OCI-LY7 (cell line): Measurements from ENCODE around the gene NISCH. TPM values are rescaled to one million over a fixed set of nuclear protein-coding genes. Genes with fewer than 3 reads are reported as not detected.

Experiments
- BruUV-seq: library from RNA; stranded (reverse); fragments of 400-500 nt; replicated peaks from 2 replicates; lab custom pipeline; 2021; lab: Mats Ljungman, UMichigan
- CTCF ChIA-PET: fragments of 300-600 bp; sonication (Branson Sonifier 250); formaldehyde crosslinking; loops from one replicate; lab custom pipeline; 2022; ENCODE audit warnings: antibody characterized with exemption; ENCODE audit not compliant: unreplicated experiment; lab: Charles Lee
- POLR2A ChIA-PET: fragments of 300-600 bp; sonication (Branson Sonifier 250); formaldehyde crosslinking; loops from one replicate; lab custom pipeline; 2022; ENCODE audit warnings: antibody characterized with exemption; lab: Charles Lee
- DNase-seq: peaks from one replicate; pipeline ENCODE4 v3.0.0-alpha.2; 2015; ENCODE audit warnings: low spot score
- H2AFZ ChIP-seq: fragments of 200-600 bp; sonication (generic), shearing (Covaris generic); 2 replicates; pipeline ENCODE4 v1.6.1; 2014; ENCODE audit warnings: mild to moderate bottlenecking, antibody characterized with exemption, low read length, moderate library complexity
- H3K27ac ChIP-seq: fragments of 200-600 bp; sonication (generic); 2 replicates; pipeline ENCODE4 v1.5.1; 2014; ENCODE audit warnings: mixed run types, low read depth, mild to moderate bottlenecking, moderate library complexity, low read length, inconsistent platforms; ENCODE audit not compliant: poor library complexity, severe bottlenecking
- H3K36me3 ChIP-seq: fragments of 200-600 bp; sonication (generic); 2 replicates; pipeline ENCODE4 v1.6.1; 2014; ENCODE audit warnings: mild to moderate bottlenecking, antibody characterized with exemption, low read length, moderate library complexity, mixed read lengths; ENCODE audit not compliant: insufficient read depth
- H3K4me1 ChIP-seq: fragments of 200-600 bp; sonication (generic); 2 replicates; pipeline ENCODE4 v1.5.1; 2014; ENCODE audit warnings: mild to moderate bottlenecking, low read length; ENCODE audit not compliant: insufficient read depth, poor library complexity, severe bottlenecking
- H3K4me2 ChIP-seq: fragments of 200-600 bp; sonication (generic); 2 replicates; pipeline ENCODE4 v1.6.1; 2014; ENCODE audit warnings: mild to moderate bottlenecking, low read length
- H3K4me3 ChIP-seq: fragments of 200-600 bp; sonication (generic); 2 replicates; pipeline ENCODE4 v1.5.1; 2014; ENCODE audit warnings: mild to moderate bottlenecking, low read depth, low read length; ENCODE audit not compliant: poor library complexity, severe bottlenecking
- H3K79me2 ChIP-seq: fragments of 200-600 bp; sonication (generic); 2 replicates; pipeline ENCODE4 v1.6.1; 2016; ENCODE audit warnings: low read depth, mild to moderate bottlenecking, low read length, moderate library complexity, mixed read lengths; ENCODE audit not compliant: insufficient read depth
- H3K9me2 ChIP-seq: fragments of 200-600 bp; sonication (generic); 2 replicates; pipeline ENCODE4 v1.6.1; 2016; ENCODE audit warnings: mild to moderate bottlenecking, low read length, mixed read lengths; ENCODE audit not compliant: insufficient read depth
- H3K9me3 ChIP-seq: fragments of 200-600 bp; sonication (generic); 2 replicates; pipeline ENCODE4 v1.6.1; 2014; ENCODE audit warnings: mild to moderate bottlenecking, mixed run types, low read length, mixed read lengths
- H4K20me1 ChIP-seq: fragments of 200-600 bp; sonication (generic); 2 replicates; pipeline ENCODE4 v1.6.1; 2014; ENCODE audit warnings: mild to moderate bottlenecking, antibody characterized with exemption, low read length, moderate library complexity, mixed read lengths; ENCODE audit not compliant: insufficient read depth
- EZH2phosphoT487 ChIP-seq: fragments of 200-600 bp; sonication (generic); IDR thresholded peaks from 2 replicates; pipeline ENCODE4 v1.6.1; 2018; ENCODE audit warnings: low read depth, borderline replicate concordance, mild to moderate bottlenecking, mixed run types, antibody characterized with exemption, low read length, moderate library complexity, mixed read lengths
- intact Hi-C: fragments of 100-400 bp; cut with micrococcal nuclease; formaldehyde crosslinking; loops from one replicate; pipeline ENCODE4 v1.10.0; 2022; ENCODE audit not compliant: unreplicated experiment
- total RNA-seq, 2 experiments: library from RNA; depleted of rRNA in 1 of 2; stranded (reverse); fragments of >200 nt in 1 of 2; shearing (Covaris generic) in 1 of 2; gene quantifications; 2 replicates each; pipeline ENCODE4 v1.2.3, GENCODE V29; 2014 to 2022
- TF ChIP-seq, protein P1 (sequence below): fragments of 200-600 bp; sonication (generic); conservative IDR thresholded peaks from 2 replicates; pipeline ENCODE4 v1.5.1; 2014; ENCODE audit warnings: mild to moderate bottlenecking, antibody characterized with exemption, low read length, moderate library complexity, mixed read lengths

NISCH gene
- total RNA-seq, 2 experiments from 2014 or later, result 60.5 to 73.3 TPM

DNA sequence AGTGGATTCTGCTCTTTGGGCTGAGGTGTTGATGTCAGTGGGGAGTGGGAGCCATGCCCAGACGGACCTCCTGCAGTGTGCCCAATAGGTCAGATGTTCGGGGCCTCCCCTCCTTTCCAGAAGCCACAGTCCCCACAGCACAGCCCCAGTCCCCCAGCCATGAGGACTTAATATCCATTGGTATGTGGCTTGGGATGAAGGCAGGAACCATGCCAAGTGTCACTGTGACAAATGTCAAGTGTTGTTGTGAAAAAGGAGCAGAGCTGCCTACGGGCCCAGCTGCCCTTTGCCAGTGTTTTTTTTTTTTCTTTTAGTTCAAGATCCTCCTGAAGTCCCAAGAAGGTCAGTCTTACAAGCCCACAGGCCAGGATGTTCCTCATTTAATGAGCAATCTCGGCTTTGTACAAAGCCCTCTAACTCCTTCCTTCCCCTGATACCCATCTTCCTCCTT, 22.7 kb upstream of the NISCH start:
- BruUV-seq, result no TSS peak
- H3K36me3 ChIP-seq, result no peaks in the 10 kb centered on the region
- TF ChIP-seq, protein P1, sequence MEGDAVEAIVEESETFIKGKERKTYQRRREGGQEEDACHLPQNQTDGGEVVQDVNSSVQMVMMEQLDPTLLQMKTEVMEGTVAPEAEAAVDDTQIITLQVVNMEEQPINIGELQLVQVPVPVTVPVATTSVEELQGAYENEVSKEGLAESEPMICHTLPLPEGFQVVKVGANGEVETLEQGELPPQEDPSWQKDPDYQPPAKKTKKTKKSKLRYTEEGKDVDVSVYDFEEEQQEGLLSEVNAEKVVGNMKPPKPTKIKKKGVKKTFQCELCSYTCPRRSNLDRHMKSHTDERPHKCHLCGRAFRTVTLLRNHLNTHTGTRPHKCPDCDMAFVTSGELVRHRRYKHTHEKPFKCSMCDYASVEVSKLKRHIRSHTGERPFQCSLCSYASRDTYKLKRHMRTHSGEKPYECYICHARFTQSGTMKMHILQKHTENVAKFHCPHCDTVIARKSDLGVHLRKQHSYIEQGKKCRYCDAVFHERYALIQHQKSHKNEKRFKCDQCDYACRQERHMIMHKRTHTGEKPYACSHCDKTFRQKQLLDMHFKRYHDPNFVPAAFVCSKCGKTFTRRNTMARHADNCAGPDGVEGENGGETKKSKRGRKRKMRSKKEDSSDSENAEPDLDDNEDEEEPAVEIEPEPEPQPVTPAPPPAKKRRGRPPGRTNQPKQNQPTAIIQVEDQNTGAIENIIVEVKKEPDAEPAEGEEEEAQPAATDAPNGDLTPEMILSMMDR, result no peak
- TF ChIP-seq EZH2phosphoT487, result no peak
- no peak overlapping the region for H3K27ac ChIP-seq
- peaks cover 8% of the 10 kb centered on the region for H3K4me1 ChIP-seq
- H3K9me2 ChIP-seq, result no peaks in the 10 kb centered on the region
- H3K9me3 ChIP-seq, result no peaks in the 10 kb centered on the region
- POLR2A ChIA-PET, result interaction anchor here (0.9 to 1.2 kb wide), 3 partner anchors 8 to 154 kb away, joined by 3 to 6 read pairs (median 3); partner anchors contain the start of gene WDR82
- H2AFZ ChIP-seq, result no peak overlapping the region
- H3K4me3 ChIP-seq, result no peak overlapping the region
- H3K4me2 ChIP-seq, result no peak overlapping the region
- DNase-seq, result no peak
- intact Hi-C loops, result no loop called here
- CTCF ChIA-PET, result interaction anchor here (0.6 to 1.2 kb wide), 2 partner anchors 54 to 779 kb away, joined by 3 read pairs; no protein-coding TSS in a partner anchor
- no peaks in the 10 kb centered on the region for H4K20me1 ChIP-seq
- no peaks in the 10 kb centered on the region for H3K79me2 ChIP-seq

DNA sequence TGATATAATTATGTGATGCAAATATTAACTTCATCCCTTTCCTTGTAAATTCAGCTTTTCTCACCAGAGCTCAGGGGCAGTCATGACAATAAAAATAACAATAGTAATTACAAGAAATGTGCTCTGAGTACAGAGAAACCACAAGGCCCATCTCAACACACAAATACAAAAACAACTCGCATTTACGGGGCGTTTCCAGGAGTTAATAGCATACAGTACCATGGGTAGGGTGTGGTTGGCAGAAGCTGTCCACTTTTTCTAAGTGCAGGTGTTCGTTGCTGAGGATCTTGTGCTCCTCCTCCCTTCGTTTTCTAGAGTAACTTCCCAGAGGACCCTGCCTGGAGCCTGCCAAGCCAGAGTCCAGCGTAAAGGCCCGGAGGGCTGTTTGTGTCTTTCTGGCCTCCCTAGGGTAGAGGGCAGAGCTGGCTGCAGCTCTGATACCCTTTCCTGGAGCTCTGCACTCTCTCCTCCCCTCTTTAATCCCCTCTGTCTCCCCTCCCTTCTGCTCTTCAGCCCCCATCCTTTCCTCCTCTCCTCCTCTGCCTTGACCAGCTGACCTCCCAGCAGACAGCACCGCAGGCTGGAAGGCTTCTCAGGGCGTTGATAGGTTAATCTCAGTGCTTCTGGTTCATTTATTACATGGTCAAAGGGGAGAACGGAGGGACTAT, 21.9 kb upstream of the NISCH start:
- Histone ChIP-seq H3K79me2 (no peaks in the 10 kb centered on the region), H3K36me3 (no peaks in the 10 kb centered on the region), H4K20me1 (no peaks in the 10 kb centered on the region), H3K4me1 (peaks cover 8% of the 10 kb centered on the region), H3K9me3 (no peaks in the 10 kb centered on the region), H3K9me2 (no peaks in the 10 kb centered on the region), H2AFZ (no peak overlapping the region), H3K27ac (no peak overlapping the region), H3K4me3 (no peak overlapping the region), H3K4me2 (no peak overlapping the region)
- ChIA-PET CTCF (interaction anchor here (1.2 kb wide), 1 partner anchor 778 kb away, joined by 3 read pairs; no protein-coding TSS in a partner anchor), POLR2A (interaction anchor here (1.1 kb wide), 1 partner anchor 23 kb away, joined by 3 read pairs; no protein-coding TSS in a partner anchor)
- intact Hi-C loops, result no loop called here
- no TSS peak for BruUV-seq
- TF ChIP-seq EZH2phosphoT487, result no peak
- TF ChIP-seq, protein P1, result no peak
- no peak for DNase-seq

DNA sequence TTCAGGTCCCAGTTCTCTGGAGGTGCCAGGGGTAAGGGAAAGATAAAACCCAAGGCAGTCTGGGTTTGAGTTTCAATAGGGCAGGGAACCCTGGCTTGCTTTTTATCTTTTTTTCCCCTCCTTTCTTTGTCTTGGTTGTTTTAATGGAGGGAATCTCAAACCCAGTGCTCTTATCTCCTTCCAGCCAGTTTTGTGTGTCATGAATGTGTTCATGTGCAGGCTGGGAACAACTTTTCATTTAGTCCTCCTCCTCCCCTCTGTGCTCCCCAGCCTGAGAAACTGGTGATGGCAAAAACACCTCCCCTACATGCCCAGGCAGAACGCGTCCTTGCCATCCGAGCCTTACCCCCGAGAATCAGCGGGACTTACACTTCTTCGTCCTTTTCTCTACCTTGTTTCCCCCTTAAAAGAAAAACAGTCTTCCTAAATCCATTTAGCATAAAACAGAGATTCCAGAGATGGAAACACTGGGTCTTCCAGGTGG, 21.4 kb upstream of the NISCH start:
- Histone ChIP-seq H3K9me3 (no peaks in the 10 kb centered on the region), H3K79me2 (no peaks in the 10 kb centered on the region), H4K20me1 (no peaks in the 10 kb centered on the region), H3K27ac (no peak overlapping the region), H3K9me2 (no peaks in the 10 kb centered on the region), H2AFZ (no peak overlapping the region), H3K4me1 (peaks cover 8% of the 10 kb centered on the region), H3K4me2 (no peak overlapping the region), H3K4me3 (no peak overlapping the region), H3K36me3 (no peaks in the 10 kb centered on the region)
- CTCF ChIA-PET, result interaction anchor here (1.2 kb wide), 1 partner anchor 778 kb away, joined by 3 read pairs; no protein-coding TSS in a partner anchor
- TF ChIP-seq, protein P1, result no peak
- TF ChIP-seq EZH2phosphoT487, result no peak
- BruUV-seq, result no TSS peak
- DNase-seq, result no peak
- intact Hi-C loops, result no loop called here
- POLR2A ChIA-PET, result no interaction called here
